Measurements from ENCODE around the gene ZFP92.

- TF ChIP-seq POLR2AphosphoS5 (IDR thresholded peaks at IDR 0.05) (no peak), CTCF (IDR thresholded peaks at IDR 0.05) (no peak), POLR2A (IDR thresholded peaks at IDR 0.05) (no peak)
These were observed 39.1 kb downstream of the ZFP92 start for GRCh38 chrX:153450114-153450948.

Data from gastroesophageal sphincter (tissue), 3 donors.